Osteoblast (primary cell): ENCODE data around the gene RAD51B. TPM values are rescaled to one million over a fixed set of nuclear protein-coding genes. Genes with fewer than 3 reads are reported as not detected.
A peak's percentile ranks its signal among the peaks of the same experiment; 100 is the strongest.
"Not testable (repeated sequence)": the region's sequence is repeated elsewhere in the genome, so short reads cannot be mapped to it uniquely, and the experiment has no call there.

Experiments
- DNase-seq: peaks from one replicate; pipeline ENCODE4 v3.0.0; 2011; ENCODE audit warnings: low spot score, mixed read lengths; ENCODE audit not compliant: insufficient read length; ENCODE audit errors: missing footprints
- H2AFZ ChIP-seq: 2 replicates; pipeline ENCODE4 v1.6.0; 2011; ENCODE audit warnings: mild to moderate bottlenecking, low read length
- H3K27ac ChIP-seq: 2 replicates; pipeline ENCODE4 v1.5.1; 2011; ENCODE audit warnings: mild to moderate bottlenecking, low read depth, low read length, moderate library complexity
- H3K27me3 ChIP-seq: 2 replicates; pipeline ENCODE4 v1.6.0; 2012; ENCODE audit warnings: mild to moderate bottlenecking, control low read depth, inconsistent platforms, low read length, moderate library complexity; ENCODE audit not compliant: insufficient read depth
- H3K36me3 ChIP-seq: 2 replicates; pipeline ENCODE4 v1.5.1; 2011; ENCODE audit warnings: mild to moderate bottlenecking, low read length, control low read depth, moderate library complexity; ENCODE audit not compliant: insufficient read depth
- H3K4me1 ChIP-seq: 2 replicates; pipeline ENCODE4 v1.5.1; 2011; ENCODE audit warnings: mild to moderate bottlenecking, low read length, control low read depth, moderate library complexity; ENCODE audit not compliant: insufficient read depth
- H3K4me2 ChIP-seq: 2 replicates; pipeline ENCODE4 v1.6.0; 2011; ENCODE audit warnings: mild to moderate bottlenecking, low read length; ENCODE audit not compliant: insufficient read depth
- H3K4me3 ChIP-seq: fragments of 200-600 bp; sonication (generic); 3 replicates; pipeline ENCODE4 v1.5.1; 2012; ENCODE audit warnings: mild to moderate bottlenecking, low read length, inconsistent platforms; ENCODE audit not compliant: insufficient read depth
- H3K79me2 ChIP-seq: 2 replicates; pipeline ENCODE4 v1.6.0; 2012; ENCODE audit warnings: mild to moderate bottlenecking, low read length, control low read depth, inconsistent platforms; ENCODE audit not compliant: insufficient read depth
- H3K9me3 ChIP-seq: 2 replicates; pipeline ENCODE4 v1.5.1; 2011; ENCODE audit warnings: low read depth, low read length, control low read depth
- H4K20me1 ChIP-seq: 2 replicates; pipeline ENCODE4 v1.6.0; 2012; ENCODE audit warnings: mild to moderate bottlenecking, low read length, control low read depth; ENCODE audit not compliant: insufficient read depth
- total RNA-seq: library from RNA; depleted of rRNA; stranded (reverse); fragments of >200 nt; gene quantifications from 2 replicates; pipeline ENCODE4 v1.2.3, GENCODE V29; 2012
- TF ChIP-seq, protein P1 (sequence below): IDR thresholded peaks from 2 replicates; pipeline ENCODE4 v1.5.1; 2011; ENCODE audit warnings: mild to moderate bottlenecking, low read depth, low read length, moderate library complexity; ENCODE audit errors: extremely low read depth

RAD51B gene
- total RNA-seq, 1 donor, result 13.8 TPM

DNA sequence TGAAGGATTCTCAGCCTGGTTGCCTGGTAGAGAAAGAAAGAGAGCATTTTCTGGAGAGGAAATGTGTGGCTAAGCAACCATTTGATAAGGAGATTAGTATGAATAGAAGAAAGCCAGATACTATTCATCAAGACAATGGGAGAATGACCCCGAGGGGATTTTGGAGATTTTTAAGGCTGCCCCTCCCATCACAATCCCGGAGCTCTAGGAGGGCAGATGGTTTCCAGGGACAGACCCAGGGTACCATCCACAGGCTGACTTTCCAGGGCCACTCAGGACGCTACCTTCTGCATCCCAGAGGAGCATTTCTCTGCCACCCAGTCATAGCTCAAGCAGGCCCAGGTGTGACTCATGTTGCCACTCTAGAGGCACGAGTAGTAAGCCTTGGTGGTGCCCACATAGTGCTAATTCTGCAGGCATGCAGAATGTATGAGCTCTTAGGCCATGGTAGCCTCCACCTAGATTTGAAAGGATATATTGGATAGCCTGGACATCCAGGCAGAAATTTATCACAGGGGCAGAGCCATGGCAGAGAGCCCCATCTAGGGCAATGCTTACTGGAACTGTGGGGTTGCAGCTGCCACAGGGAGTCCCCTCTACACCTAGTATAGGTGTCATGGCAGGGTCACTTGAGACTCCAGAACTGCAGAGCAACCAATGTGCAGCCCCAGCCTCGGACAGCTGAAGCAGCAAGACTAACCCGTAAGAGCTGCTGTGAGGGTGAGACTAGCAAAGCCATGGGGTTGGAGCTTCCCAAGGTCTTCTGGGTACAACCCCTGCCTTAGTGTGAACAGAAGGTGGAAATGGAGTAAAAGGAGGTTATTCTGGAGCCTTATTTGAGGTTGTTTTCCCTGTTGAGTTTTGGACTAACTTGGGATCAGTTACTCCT lies 607.3 kb downstream of the RAD51B start:
- Histone ChIP-seq H3K36me3 (no peaks in the 10 kb centered on the region), H3K4me2 (no peak overlapping the region), H4K20me1 (no peaks in the 10 kb centered on the region), H3K4me3 (no peak overlapping the region), H3K27me3 (no peaks in the 10 kb centered on the region), H3K27ac (no peak overlapping the region), H3K4me1 (no peaks in the 10 kb centered on the region), H3K79me2 (no peaks in the 10 kb centered on the region), H3K9me3 (no peaks in the 10 kb centered on the region), H2AFZ (no peak overlapping the region)
- TF ChIP-seq, protein P1, sequence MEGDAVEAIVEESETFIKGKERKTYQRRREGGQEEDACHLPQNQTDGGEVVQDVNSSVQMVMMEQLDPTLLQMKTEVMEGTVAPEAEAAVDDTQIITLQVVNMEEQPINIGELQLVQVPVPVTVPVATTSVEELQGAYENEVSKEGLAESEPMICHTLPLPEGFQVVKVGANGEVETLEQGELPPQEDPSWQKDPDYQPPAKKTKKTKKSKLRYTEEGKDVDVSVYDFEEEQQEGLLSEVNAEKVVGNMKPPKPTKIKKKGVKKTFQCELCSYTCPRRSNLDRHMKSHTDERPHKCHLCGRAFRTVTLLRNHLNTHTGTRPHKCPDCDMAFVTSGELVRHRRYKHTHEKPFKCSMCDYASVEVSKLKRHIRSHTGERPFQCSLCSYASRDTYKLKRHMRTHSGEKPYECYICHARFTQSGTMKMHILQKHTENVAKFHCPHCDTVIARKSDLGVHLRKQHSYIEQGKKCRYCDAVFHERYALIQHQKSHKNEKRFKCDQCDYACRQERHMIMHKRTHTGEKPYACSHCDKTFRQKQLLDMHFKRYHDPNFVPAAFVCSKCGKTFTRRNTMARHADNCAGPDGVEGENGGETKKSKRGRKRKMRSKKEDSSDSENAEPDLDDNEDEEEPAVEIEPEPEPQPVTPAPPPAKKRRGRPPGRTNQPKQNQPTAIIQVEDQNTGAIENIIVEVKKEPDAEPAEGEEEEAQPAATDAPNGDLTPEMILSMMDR, result no peak
- DNase-seq, result peak; percentile 1

DNA sequence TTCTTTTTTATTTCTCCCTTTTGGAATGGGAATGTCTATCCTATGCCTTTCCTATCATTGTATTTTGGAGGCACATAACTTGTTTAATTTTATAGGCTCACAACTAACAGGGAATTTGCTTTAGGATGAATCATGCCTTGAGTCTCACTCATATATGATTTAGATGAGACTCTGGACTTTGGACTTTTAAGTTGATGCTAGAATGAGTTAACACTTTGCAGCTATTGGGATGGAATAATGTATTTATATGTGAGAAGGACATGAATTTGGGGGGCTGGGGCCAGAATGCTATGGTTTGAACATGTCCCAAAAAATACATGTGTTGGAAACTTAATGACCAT lies 607.9 kb downstream of the RAD51B start:
- no peaks in the 10 kb centered on the region for H3K36me3 ChIP-seq
- no peaks in the 10 kb centered on the region for H4K20me1 ChIP-seq
- no peaks in the 10 kb centered on the region for H3K27me3 ChIP-seq
- no peak overlapping the region for H2AFZ ChIP-seq
- DNase-seq, result no peak
- H3K4me2 ChIP-seq, result no peak overlapping the region
- H3K9me3 ChIP-seq, result no peaks in the 10 kb centered on the region
- no peak overlapping the region for H3K27ac ChIP-seq
- H3K4me3 ChIP-seq, result no peak overlapping the region
- H3K79me2 ChIP-seq, result no peaks in the 10 kb centered on the region
- no peaks in the 10 kb centered on the region for H3K4me1 ChIP-seq
- TF ChIP-seq, protein P1, result no peak

DNA sequence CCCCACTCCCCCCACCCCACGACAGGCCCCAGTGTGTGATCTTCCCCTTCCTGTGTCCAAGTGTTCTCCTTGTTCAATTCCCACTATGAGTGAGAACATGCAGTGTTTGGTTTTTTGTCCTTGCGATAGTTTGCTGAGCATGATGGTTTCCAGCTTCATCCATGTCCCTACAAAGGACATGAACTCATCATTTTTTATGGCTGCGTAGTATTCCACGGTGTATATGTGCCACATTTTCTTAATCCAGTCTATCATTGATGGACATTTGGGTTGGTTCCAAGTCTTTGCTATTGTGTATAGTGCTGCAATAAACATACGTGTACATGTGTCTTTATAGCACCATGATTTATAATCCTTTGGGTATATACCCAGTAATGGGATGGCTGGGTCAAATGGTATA lies 609.3 kb downstream of the RAD51B start:
- H3K36me3 ChIP-seq, H3K79me2 ChIP-seq, H2AFZ ChIP-seq, H3K4me2 ChIP-seq, H3K9me3 ChIP-seq, H3K27me3 ChIP-seq, DNase-seq, H3K27ac ChIP-seq, H3K4me3 ChIP-seq, H4K20me1 ChIP-seq, H3K4me1 ChIP-seq: not testable (repeated sequence)

DNA sequence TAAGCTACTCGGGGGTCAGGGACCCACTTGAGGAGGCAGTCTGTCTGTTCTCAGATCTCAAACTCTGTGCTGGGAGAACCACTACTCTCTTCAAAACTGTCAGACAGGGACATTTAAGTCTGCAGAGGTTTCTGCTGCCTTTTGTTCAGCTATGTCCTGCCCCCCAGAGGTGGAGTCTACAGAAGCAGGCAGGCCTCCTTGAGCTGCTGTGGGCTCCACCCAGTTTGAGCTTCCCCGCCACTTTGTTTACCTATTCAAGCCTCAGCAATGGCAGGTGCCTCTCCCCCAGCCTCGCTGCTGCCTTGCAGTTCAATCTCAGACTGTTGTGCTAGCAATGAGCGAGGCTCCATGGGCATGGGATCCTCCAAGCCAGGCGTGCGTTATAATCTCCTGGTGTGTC lies 614.6 kb downstream of the RAD51B start:
- H3K4me2 ChIP-seq, DNase-seq, H3K27me3 ChIP-seq, H4K20me1 ChIP-seq, H3K4me1 ChIP-seq, H3K79me2 ChIP-seq, H3K27ac ChIP-seq, H2AFZ ChIP-seq, H3K36me3 ChIP-seq, H3K4me3 ChIP-seq, H3K9me3 ChIP-seq: not testable (repeated sequence)

DNA sequence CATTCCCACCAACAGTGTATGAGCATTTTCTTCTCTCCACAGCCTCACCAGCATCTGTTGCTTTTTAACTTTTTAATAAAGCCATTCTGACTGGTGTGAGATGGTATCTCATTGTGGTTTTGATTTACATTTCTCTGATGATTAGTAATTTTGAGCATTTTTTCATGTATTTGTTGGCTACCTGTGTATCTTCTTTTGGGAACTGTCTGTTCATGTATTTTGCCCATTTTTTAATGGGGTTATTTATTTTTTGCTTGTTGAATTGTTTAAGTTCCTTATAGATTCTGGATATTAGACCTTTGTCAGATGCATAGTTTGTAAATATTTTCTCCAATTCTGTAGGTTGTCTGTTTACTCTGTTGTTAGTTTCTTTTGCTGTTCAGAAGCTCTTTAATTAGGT lies 616.1 kb downstream of the RAD51B start:
- not testable (repeated sequence) for H3K4me2 ChIP-seq, H3K27ac ChIP-seq, H3K4me3 ChIP-seq, H2AFZ ChIP-seq, H3K36me3 ChIP-seq, H3K27me3 ChIP-seq, DNase-seq, H4K20me1 ChIP-seq, H3K79me2 ChIP-seq, H3K4me1 ChIP-seq, H3K9me3 ChIP-seq
